ENCODE results near the gene P2RX4.
"Not testable (repeated sequence)": the region's sequence is repeated elsewhere in the genome, so short reads cannot be mapped to it uniquely, and the experiment has no call there.

The P2RX4 gene

GRCh38 chr12:121238086-121238485 is 28.2 kb downstream of the P2RX4 start:
- no peak for DNase-seq
- in situ Hi-C loops (cut with MboI; ENCODE audit: low pct_unique_long_range_greater_than_20kb, low sequenced_read_pairs), result no loop called here

- in situ Hi-C loops (cut with MboI; ENCODE audit: low pct_unique_long_range_greater_than_20kb, low sequenced_read_pairs), result no loop called here
- peak; percentile 56 for DNase-seq
Measured at GRCh38 chr12:121238604-121239350, 28.8 kb downstream of the P2RX4 start.

GRCh38 chr12:121239351-121240061 is 29.6 kb downstream of the P2RX4 start:
- in situ Hi-C loops (cut with MboI; ENCODE audit: low pct_unique_long_range_greater_than_20kb, low sequenced_read_pairs), result no loop called here
- peak; percentile 48 for DNase-seq

- in situ Hi-C loops (cut with MboI; ENCODE audit: low pct_unique_long_range_greater_than_20kb, low sequenced_read_pairs), result no loop called here
Measured at GRCh38 chr12:121240062-121240420, 30.1 kb downstream of the P2RX4 start.

GRCh38 chr12:121240484-121241101 is 30.7 kb downstream of the P2RX4 start:
- in situ Hi-C loops (cut with MboI; ENCODE audit: low pct_unique_long_range_greater_than_20kb, low sequenced_read_pairs), result no loop called here
- peak; percentile 78 for DNase-seq

More at GRCh38 chr12:121240062-121240420, 30.1 kb downstream of the P2RX4 start:
- DNase-seq, result no peak

GRCh38 chr12:121241156-121241970 is 31.4 kb downstream of the P2RX4 start:
- in situ Hi-C loops (cut with MboI; ENCODE audit: low pct_unique_long_range_greater_than_20kb, low sequenced_read_pairs), result no loop called here

GRCh38 chr12:121245031-121245430 is 35.1 kb downstream of the P2RX4 start:
- DNase-seq, result no peak
- in situ Hi-C loops (cut with MboI; ENCODE audit: low pct_unique_long_range_greater_than_20kb, low sequenced_read_pairs), result no loop called here

More at GRCh38 chr12:121241156-121241970, 31.4 kb downstream of the P2RX4 start:
- DNase-seq, result peak; percentile 45

- DNase-seq, result no peak
- in situ Hi-C loops (cut with MboI; ENCODE audit: low pct_unique_long_range_greater_than_20kb, low sequenced_read_pairs), result no loop called here
Measured at GRCh38 chr12:121245951-121246350, 36.0 kb downstream of the P2RX4 start.

- in situ Hi-C loops (cut with MboI; ENCODE audit: low pct_unique_long_range_greater_than_20kb, low sequenced_read_pairs), result no loop called here
- no peak for DNase-seq
Measured at GRCh38 chr12:121246893-121247557, 37.1 kb downstream of the P2RX4 start.

GRCh38 chr12:121248622-121249021 is 38.7 kb downstream of the P2RX4 start:
- in situ Hi-C loops (cut with MboI; ENCODE audit: low pct_unique_long_range_greater_than_20kb, low sequenced_read_pairs), result no loop called here
- DNase-seq, result no peak

- DNase-seq, result no peak
- in situ Hi-C loops (cut with MboI; ENCODE audit: low pct_unique_long_range_greater_than_20kb, low sequenced_read_pairs), result no loop called here
Measured at GRCh38 chr12:121250359-121250758, 40.4 kb downstream of the P2RX4 start.

- in situ Hi-C loops (cut with MboI; ENCODE audit: low pct_unique_long_range_greater_than_20kb, low sequenced_read_pairs), result no loop called here
- no peak for DNase-seq
Measured at GRCh38 chr12:121251838-121252237, 41.9 kb downstream of the P2RX4 start.

GRCh38 chr12:121252712-121253345 is 42.9 kb downstream of the P2RX4 start:
- in situ Hi-C loops (cut with MboI; ENCODE audit: low pct_unique_long_range_greater_than_20kb, low sequenced_read_pairs), result no loop called here
- DNase-seq, result no peak

GRCh38 chr12:121253638-121254335 is 43.9 kb downstream of the P2RX4 start:
- DNase-seq, result no peak
- in situ Hi-C loops (cut with MboI; ENCODE audit: low pct_unique_long_range_greater_than_20kb, low sequenced_read_pairs), result no loop called here

- in situ Hi-C loops (cut with MboI; ENCODE audit: low pct_unique_long_range_greater_than_20kb, low sequenced_read_pairs), result no loop called here
Measured at GRCh38 chr12:121255433-121255832, 45.5 kb downstream of the P2RX4 start.

GRCh38 chr12:121257704-121258449 is 47.9 kb downstream of the P2RX4 start:
- DNase-seq; in situ Hi-C loops (cut with MboI; ENCODE audit: low pct_unique_long_range_greater_than_20kb, low sequenced_read_pairs): not testable (repeated sequence)

More at GRCh38 chr12:121255433-121255832, 45.5 kb downstream of the P2RX4 start:
- DNase-seq, result peak; percentile 30

- DNase-seq, result no peak
- in situ Hi-C loops (cut with MboI; ENCODE audit: low pct_unique_long_range_greater_than_20kb, low sequenced_read_pairs), result no loop called here
Measured at GRCh38 chr12:121259074-121259473, 49.1 kb downstream of the P2RX4 start.

Measured in KBM-7 (cell line).